ENCODE measurements around the gene KRT76.
"Not testable (repeated sequence)": the region's sequence is repeated elsewhere in the genome, so short reads cannot be mapped to it uniquely, and the experiment has no call there.

The KRT76 gene

DNA sequence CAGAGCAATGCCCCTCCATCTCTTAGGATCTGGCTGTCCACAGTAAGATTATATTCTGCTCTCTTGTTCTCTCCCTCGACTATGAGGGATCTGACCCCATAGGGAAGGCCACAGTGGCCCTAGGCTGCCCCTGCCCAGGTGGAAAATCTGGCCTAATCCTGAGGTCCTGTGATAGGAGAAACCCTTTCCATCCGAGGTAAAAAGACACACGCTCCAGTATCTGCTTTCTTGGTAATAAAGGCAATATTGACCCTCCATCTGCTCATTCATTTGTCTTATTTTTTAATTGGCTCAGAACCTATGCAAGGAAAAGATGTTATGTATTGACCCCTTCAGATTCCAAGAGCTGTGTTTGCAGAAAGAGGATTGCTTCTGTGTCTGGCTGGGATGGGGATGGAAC, 9.7 kb downstream of the KRT76 start:
- no peak for DNase-seq (ENCODE audit: low read depth, low spot score)
- H3K4me3 ChIP-seq (ENCODE audit: low read length): no peak overlapping the region

- DNase-seq (ENCODE audit: low read depth, low spot score): no peak
- no peak overlapping the region for H3K4me3 ChIP-seq (ENCODE audit: low read length)
Measured at GRCh38 chr12:52767020-52767379, 10.1 kb downstream of the KRT76 start.

DNA sequence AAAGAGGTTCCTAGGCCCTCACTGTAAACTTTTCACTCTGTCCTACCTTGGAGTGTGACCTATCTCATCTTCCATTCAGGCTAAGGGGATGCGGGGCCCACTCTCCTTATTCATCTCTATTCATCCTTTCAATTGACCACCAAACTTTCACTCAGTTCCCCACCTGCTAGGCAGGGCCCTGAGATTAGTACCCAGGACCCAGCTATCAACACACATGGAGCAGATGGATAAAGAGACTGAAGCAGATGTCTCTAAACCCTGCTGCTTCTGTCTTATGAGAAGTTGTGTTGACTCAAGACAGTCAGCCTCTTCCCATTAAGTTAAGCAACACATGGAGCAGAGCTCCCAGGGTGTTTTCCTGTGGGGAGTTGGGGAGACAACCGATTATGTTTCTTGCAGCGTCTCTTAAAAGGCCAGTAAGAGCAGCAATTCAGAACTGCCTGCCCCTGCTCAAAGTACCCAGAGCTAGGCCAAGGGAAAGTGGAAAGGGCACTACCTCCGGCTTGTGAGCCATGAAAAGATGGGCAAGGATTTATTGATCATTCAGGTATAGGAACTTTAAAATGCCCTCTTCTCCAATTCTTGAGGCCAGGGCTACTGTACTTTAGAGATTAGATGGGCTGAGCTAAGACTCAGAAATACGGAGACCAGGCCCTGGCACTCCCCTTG, 10.7 kb downstream of the KRT76 start:
- DNase-seq (ENCODE audit: low read depth, low spot score): no peak
- no peak overlapping the region for H3K4me3 ChIP-seq (ENCODE audit: low read length)

GRCh38 chr12:52765702-52766101, 11.4 kb downstream of the KRT76 start:
- H3K4me3 ChIP-seq (ENCODE audit: low read length): no peak overlapping the region
- no peak for DNase-seq (ENCODE audit: low read depth, low spot score)

- no peak for DNase-seq (ENCODE audit: low read depth, low spot score)
Measured at GRCh38 chr12:52763991-52764390, 13.2 kb downstream of the KRT76 start.

GRCh38 chr12:52763036-52763659, 14.0 kb downstream of the KRT76 start:
- DNase-seq (ENCODE audit: low read depth, low spot score): no peak
- no peak overlapping the region for H3K4me3 ChIP-seq (ENCODE audit: low read length)

More at GRCh38 chr12:52763991-52764390, 13.2 kb downstream of the KRT76 start:
- no peak overlapping the region for H3K4me3 ChIP-seq (ENCODE audit: low read length)

GRCh38 chr12:52761802-52762201, 15.3 kb downstream of the KRT76 start:
- no peak overlapping the region for H3K4me3 ChIP-seq (ENCODE audit: low read length)
- no peak for DNase-seq (ENCODE audit: low read depth, low spot score)

DNA sequence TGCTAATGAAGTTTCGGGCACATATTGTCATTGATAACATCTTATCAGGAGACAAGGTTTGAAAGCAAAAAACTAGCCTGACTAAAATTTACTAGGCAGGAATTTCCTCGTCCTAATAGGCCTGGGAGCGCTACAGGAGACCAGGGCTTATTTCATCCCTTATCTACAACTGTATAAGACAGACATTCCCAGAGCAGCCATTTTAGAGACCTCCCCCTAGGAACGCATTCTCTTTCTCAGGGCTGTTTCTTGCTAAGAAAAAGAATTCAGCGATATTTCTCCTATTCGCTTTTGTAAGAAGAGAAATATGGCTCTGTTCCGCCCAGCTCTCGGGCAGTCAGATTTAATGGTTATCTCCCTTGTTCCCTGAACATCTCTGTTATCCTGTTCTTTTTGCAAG, 15.9 kb downstream of the KRT76 start:
- not testable (repeated sequence) for H3K4me3 ChIP-seq (ENCODE audit: low read length); DNase-seq (ENCODE audit: low read depth, low spot score)

DNA sequence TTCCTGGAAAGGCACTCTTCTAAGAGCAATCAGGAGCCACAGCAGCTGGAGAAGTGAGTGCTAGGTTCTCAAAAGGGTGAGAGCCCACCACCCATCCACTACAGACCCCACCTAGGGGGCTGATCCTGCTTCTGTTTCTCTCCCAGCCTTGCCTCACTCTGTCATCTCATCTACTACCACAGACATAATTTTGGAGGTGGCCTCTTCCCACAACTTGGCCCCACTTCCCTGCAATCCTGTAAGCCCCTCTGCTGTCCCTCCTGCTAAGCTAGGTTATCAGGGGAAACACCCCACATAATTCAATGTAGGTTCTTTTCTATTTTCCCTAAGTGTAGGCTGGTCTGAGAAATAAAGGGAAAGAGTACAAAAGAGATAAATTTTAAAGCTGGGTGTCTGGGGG, 16.5 kb downstream of the KRT76 start:
- no peak overlapping the region for H3K4me3 ChIP-seq (ENCODE audit: low read length)
- no peak for DNase-seq (ENCODE audit: low read depth, low spot score)

GRCh38 chr12:52759695-52760094, 17.4 kb downstream of the KRT76 start:
- DNase-seq (ENCODE audit: low read depth, low spot score): no peak
- H3K4me3 ChIP-seq (ENCODE audit: low read length): no peak overlapping the region

DNA sequence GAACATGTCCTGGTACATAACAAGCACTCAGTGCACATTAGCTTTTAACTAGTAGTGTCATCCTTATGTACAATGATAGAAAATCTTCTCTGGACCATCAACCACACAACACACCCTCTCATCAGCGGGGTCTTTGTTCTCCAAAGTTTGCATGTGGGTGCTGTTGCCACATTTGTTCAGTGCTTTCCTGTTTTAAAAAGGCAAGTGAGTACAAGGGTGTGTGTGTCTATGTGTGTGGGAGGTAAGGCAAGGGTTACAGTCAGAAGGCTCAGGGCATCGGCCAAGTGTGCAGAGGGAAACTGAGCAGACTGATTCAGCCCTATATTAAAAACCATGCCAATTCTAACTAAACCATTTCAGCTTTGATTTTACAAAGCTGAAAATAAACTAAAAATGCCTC, 17.9 kb downstream of the KRT76 start:
- H3K4me3 ChIP-seq (ENCODE audit: low read length): no peak overlapping the region

GRCh38 chr12:52757449-52758176, 19.5 kb downstream of the KRT76 start:
- no peak overlapping the region for H3K4me3 ChIP-seq (ENCODE audit: low read length)
- no peak for DNase-seq (ENCODE audit: low read depth, low spot score)

More for the DNA sequence above, 17.9 kb downstream of the KRT76 start:
- DNase-seq (ENCODE audit: low read depth, low spot score): no peak

DNA sequence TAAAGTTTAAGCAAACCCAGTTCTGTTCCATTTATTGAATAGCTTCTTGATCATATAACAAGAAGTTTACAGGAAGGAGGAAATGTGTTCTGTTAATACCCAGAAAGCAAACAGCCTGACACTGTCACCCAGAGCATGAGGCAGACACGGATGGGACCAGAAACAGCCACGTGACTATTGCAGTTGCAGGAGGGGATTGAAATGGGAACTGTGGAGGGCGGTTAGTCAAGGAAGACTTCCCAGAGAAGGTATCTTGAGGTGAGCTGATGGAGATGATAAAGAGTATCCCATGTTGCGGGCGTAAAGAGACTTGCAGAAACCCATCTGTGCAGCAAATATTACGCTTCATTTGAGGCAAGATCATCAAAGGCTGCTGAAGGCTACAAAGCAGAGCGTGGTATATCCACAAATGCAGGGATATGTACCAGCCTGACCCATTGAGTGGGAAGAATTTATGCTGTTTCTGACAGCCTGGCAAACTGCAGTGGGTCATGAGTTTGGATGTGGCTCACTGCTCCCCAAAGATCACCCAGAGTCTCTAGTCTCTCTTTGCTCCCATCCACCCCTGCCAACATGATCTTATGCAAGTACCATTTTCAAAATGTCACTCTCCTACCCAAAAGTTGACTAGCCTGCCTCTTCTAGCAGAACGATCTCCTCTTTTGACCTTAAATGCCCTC, 20.7 kb downstream of the KRT76 start:
- no peak overlapping the region for H3K4me3 ChIP-seq (ENCODE audit: low read length)
- no peak for DNase-seq (ENCODE audit: low read depth, low spot score)

DNA sequence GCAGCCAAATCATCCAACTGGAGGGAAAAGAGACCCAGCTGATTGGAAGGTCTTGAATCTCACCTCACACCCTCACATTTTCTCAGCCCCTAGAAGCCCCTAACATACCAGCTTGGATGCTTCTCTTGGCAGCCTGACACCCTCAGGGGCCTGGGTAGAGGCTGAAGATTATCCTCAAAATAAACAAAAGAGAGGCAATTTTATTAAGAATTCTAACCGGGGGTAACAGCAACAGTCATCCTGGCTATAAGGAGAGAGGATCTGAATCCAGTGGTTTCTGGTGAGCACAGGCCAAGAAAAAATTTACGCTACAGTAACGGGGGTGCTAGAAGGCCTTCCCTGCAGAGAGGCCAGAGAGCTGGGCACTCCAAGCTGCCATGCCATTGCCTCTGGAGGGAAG, 21.6 kb downstream of the KRT76 start:
- DNase-seq (ENCODE audit: low read depth, low spot score): no peak
- no peak overlapping the region for H3K4me3 ChIP-seq (ENCODE audit: low read length)

- H3K4me3 ChIP-seq (ENCODE audit: low read length): no peak overlapping the region
- DNase-seq (ENCODE audit: low read depth, low spot score): no peak
Measured at GRCh38 chr12:52754135-52754534, 23.0 kb downstream of the KRT76 start.

DNA sequence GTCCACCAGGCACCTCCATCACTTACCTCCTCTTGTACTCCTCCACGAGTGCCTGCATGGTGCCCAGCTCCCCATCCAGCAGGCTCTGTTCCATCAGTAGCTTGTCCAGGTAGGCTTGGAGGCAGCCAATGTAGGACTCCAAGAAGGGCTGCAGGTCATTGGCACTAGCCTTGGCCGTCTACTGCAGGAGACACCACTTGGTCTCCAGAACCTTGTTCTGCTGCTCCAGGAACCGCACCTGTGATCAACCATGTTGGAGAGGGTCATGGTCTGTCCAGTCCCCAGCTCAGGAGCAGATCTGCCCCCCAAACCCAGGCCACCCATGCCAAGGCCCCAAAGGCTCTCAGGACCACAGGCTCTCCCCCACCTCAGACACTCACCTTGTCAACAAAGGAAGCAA, 23.9 kb downstream of the KRT76 start:
- no peak for DNase-seq (ENCODE audit: low read depth, low spot score)
- no peak overlapping the region for H3K4me3 ChIP-seq (ENCODE audit: low read length)

- H3K4me3 ChIP-seq (ENCODE audit: low read length): no peak overlapping the region
- no peak for DNase-seq (ENCODE audit: low read depth, low spot score)
Measured at GRCh38 chr12:52752516-52752915, 24.6 kb downstream of the KRT76 start.

DNA sequence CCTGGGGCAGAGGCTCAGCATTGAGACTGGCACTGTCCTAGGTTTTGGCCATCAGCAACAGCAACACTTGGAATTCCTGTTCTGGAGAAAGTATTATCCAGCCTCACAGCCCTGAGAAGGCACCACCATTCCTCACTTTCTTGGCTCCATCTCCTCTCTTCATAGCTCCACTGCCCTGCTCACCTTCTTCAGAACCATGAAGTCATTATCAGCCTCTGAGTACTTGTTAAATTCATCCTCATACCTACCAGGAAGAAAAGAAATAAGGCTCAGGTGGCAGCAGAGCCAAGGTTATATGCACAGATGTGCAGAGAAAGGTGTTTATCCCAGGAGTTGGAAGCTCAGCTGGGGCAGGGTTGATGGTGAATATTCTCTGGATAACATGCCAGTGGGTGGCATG, 25.4 kb downstream of the KRT76 start:
- DNase-seq (ENCODE audit: low read depth, low spot score): no peak
- no peak overlapping the region for H3K4me3 ChIP-seq (ENCODE audit: low read length)

- H3K4me3 ChIP-seq (ENCODE audit: low read length): not testable (repeated sequence)
- peak; percentile 9 for DNase-seq (ENCODE audit: low read depth, low spot score)
Measured at GRCh38 chr12:52750532-52750931, 26.6 kb downstream of the KRT76 start.

DNA sequence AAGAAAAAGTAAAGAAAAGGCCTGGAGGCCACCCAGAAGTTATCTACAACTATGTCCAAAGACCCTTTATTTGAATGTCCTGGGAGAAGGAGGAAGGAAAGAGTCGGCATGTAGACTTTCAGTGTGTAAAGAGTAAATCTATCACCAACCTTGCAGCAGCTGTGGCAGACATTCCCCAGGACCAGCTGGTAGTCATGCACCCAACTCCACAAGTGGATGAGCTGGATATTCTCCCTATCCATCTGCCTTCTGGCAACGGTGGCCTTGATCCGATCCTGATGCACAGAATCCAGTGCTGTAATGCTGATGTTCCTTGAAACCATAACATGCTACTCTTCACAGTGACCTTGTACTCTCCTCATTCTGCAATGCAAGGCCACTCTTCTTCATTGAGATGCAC, 27.3 kb downstream of the KRT76 start:
- H3K4me3 ChIP-seq (ENCODE audit: low read length): no peak overlapping the region
- DNase-seq (ENCODE audit: low read depth, low spot score): no peak
